T-helper 9 cell (primary cell): Measurements from ENCODE around the gene COP1.
A peak's percentile ranks its signal among the peaks of the same experiment; 100 is the strongest.
"Not testable (repeated sequence)": the region's sequence is repeated elsewhere in the genome, so short reads cannot be mapped to it uniquely, and the experiment has no call there.

Source experiments
- DNase-seq: peaks from one replicate; pipeline ENCODE4 v3.0.0-alpha.2; 2020

Gene COP1

GRCh38 chr1:176119549-176119948, 87.5 kb downstream of the COP1 start:
- no peak for DNase-seq

- no peak for DNase-seq
Observed at GRCh38 chr1:176118985-176119384, 88.1 kb downstream of the COP1 start.

GRCh38 chr1:176111835-176112234, 95.3 kb downstream of the COP1 start:
- no peak for DNase-seq

- no peak for DNase-seq
Observed at GRCh38 chr1:176110203-176110602, 96.9 kb downstream of the COP1 start.

GRCh38 chr1:176102768-176103350, 104.2 kb downstream of the COP1 start:
- no peak for DNase-seq

GRCh38 chr1:176101951-176102642, 105.0 kb downstream of the COP1 start:
- DNase-seq, result no peak

GRCh38 chr1:176098560-176098959, 108.5 kb downstream of the COP1 start:
- no peak for DNase-seq

GRCh38 chr1:176096015-176096414, 111.1 kb downstream of the COP1 start:
- DNase-seq, result no peak

DNA sequence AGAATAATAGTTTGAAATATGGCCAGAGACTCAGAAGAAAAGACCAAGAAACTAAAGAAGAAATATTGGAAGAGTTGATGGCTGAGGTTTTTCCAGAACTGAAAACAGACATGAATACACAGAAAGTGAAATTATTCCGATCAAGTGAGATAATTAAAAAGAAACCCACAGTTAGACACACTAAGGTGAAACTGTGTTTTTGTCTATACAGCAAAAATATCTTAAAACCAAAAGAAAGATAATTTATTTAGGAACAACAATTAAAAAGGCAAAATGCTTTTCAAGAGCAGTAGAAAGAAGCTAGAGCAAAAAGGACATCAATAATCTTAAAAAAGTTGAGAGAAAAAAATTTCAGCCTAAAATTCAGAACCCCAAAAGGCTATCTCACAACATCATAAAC, 116.3 kb downstream of the COP1 start:
- no peak for DNase-seq

DNA sequence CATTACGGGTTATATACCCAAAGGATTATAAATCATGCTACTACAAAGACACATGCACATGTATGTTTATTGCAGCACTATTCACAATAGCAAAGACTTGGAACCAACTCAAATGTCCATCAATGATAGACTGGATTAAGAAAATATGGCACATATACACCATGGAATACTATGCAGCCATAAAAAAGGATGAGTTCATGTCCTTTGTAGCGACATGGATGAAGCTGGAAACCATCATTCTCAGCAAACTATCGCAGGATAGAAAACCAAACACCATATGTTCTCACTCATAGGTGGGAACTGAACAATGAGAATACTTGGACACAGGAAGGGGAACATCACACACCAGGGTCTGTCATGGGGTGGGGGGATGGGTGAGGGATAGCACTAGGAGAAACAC, 119.3 kb downstream of the COP1 start:
- DNase-seq, result not testable (repeated sequence)

DNA sequence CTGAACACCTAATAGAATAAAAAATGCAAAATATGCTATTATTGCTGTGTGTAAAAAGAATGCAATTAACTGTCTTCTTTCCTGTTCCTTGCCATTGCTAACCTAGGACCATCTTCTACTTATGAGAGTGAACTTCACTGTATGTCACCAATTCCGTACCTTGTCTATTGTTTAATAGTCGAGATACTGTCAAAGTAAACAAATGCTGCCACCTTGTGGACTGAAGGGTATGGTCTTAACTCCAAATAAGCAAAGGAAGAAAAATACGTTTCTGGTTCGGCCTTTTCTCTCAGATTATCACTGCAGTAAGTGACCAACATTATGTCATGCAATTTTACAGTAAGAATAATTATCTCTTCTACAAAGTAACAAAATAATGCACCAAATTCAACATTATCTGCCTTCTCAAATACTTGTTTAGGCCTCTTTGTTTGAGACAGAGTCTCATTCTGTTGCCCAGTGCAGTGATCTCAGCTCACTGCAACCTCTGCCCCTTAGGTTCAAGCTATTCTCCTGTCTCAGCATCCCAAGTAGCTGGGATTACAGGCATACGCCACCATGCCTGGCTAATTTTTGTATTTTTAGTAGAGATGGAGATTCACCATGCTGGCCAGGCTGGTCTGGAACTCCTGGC, 133.4 kb downstream of the COP1 start:
- peak; percentile 3 for DNase-seq

GRCh38 chr1:176068901-176069300, 138.2 kb downstream of the COP1 start:
- no peak for DNase-seq

DNA sequence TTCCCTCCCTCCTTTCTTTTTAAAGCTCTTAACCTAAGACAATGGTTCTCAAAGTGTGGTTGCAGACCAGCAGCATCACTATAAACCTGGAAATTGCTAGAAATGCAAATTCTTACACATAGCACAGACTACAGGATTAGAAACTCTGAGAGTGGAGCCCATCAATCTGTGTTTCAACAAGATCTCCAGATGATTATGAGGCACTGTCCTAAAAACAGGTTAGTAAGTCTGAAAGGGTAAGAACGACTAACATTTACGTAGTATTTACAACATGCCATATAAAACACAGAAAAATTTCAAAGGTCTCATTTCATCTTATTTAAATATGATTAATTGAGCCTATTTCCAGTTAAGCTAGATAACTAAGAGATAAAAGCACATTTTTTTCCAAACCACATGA, 138.8 kb downstream of the COP1 start:
- no peak for DNase-seq

- DNase-seq, result no peak
Observed at GRCh38 chr1:176066709-176067108, 140.4 kb downstream of the COP1 start.

DNA sequence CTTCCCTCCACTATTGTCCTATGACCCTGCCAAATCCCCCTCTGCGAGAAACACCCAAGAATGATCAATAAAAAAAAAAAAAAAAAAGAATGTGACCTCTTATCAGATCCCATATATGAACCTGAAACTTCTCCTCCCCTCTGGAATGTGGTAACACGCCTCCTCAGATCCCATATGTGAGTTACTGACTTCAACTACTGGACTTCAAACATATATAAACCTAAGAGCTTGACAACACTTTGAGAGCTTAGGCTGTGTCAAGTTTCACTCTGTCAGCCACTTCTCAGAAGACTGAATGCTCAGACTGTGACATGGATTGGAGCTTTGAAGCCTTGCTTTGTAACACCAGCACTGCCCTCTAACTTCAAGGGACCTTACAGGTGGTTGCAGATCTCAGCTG, 148.4 kb downstream of the COP1 start:
- DNase-seq, result no peak

- DNase-seq, result no peak
Observed at GRCh38 chr1:176056312-176056711, 150.8 kb downstream of the COP1 start.

GRCh38 chr1:176055398-176055797, 151.7 kb downstream of the COP1 start:
- DNase-seq, result no peak

DNA sequence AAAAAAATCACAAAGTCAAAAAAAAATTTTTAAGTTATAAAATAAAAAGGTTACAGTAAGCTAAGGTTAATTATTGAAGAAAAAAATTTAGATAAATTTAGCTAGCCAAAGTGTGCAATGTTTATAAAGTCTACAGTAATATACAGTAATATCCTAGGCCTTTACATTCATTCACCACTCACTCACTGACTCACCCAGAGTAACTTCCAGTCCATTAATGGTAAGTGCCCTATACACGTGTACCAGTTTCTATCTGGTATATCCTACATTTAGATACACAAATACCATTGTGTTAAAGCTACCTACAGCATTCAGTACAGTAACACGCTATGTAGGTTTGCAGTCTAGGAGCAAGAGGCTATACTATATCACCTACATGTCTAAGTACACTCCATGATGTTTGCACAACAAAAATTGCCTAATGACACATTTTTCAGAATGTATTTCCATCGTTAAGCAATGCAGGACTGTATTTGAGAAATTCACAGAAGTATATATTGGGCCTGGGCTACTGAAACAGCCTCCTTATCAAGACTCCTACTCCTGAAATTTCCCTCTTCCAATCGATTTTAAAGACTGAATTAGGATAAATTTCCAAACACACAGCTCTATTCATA, 155.1 kb downstream of the COP1 start:
- no peak for DNase-seq

- no peak for DNase-seq
Observed at GRCh38 chr1:176051402-176051801, 155.7 kb downstream of the COP1 start.

DNA sequence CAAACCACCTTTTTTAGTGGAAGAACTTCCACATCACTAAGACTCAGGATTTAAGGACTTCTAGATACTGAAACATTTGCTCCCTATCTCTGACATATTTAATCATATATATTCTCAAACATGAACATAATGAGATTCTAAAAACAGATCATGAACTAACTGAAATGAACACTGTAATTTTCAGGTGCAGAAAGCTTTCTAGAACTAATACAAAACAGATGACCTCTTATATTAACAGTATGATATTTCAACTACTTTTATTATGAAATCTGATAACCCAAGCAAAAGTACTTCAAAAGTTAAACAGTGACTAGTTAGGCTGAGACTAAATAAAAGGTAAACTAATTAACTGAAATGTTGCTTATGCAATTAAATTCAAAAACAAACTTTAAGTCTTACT, 157.5 kb downstream of the COP1 start:
- DNase-seq, result no peak

- no peak for DNase-seq
Observed at GRCh38 chr1:176046926-176047325, 160.2 kb downstream of the COP1 start.

GRCh38 chr1:176043537-176043936, 163.5 kb downstream of the COP1 start:
- DNase-seq, result no peak

GRCh38 chr1:176033881-176034280, 173.2 kb downstream of the COP1 start:
- no peak for DNase-seq

DNA sequence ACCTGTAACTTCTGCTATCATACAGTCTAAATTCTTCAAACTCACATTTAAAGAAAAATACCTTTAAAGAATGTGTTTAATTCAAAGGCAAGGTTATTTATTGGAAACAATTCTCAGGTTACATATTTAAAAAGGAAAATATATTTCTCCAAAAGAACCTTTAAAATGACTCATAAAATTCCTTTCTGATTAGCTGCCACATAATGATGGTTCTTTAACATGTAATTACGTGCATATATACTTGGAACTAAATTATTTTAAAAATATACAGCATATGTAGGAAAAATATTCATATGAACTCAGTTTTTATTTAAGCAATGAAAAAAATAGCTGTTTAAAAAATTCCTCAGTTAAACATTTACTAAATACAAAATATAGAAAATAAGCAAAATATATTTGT, 173.6 kb downstream of the COP1 start:
- DNase-seq, result no peak
